Natural killer cell (primary cell): ENCODE data around the gene SMPD3. TPM values are rescaled to one million over a fixed set of nuclear protein-coding genes. Genes with fewer than 3 reads are reported as not detected.

Experiments used
- ATAC-seq, 3 donors: fragments of 150-1000 bp in 2 of 3; fragments of 200-7000 bp in 1 of 3; cut with Tn5 transposase; 1 replicate in 1 of 3; 2 replicates in 2 of 3; pipeline ENCODE4 v1.10.0; 2021; ENCODE audit warnings: mild to moderate bottlenecking in 2 of 3, moderate library complexity in 2 of 3
- DNase-seq, 2 donors: peaks; one replicate each; pipeline versions ENCODE4 v3.0.0 to v3.0.0-alpha.2; 2013 to 2021; ENCODE audit warnings: mixed read lengths in 1 of 2
- H3K27ac ChIP-seq: one replicate; pipeline ENCODE4 v1.5.1; 2013; ENCODE audit warnings: mild to moderate bottlenecking, low read length
- H3K27me3 ChIP-seq: one replicate; pipeline ENCODE4 v1.6.1; 2013; ENCODE audit warnings: low read length; ENCODE audit not compliant: control insufficient read depth, insufficient read depth
- H3K36me3 ChIP-seq: one replicate; pipeline ENCODE4 v1.6.1; 2013; ENCODE audit warnings: low read length; ENCODE audit not compliant: control insufficient read depth, insufficient read depth
- H3K4me1 ChIP-seq: one replicate; pipeline ENCODE4 v1.6.1; 2013; ENCODE audit warnings: low read length; ENCODE audit not compliant: control insufficient read depth, insufficient read depth
- H3K4me3 ChIP-seq: one replicate; pipeline ENCODE4 v1.5.1; 2013; ENCODE audit warnings: low read length
- H3K9me3 ChIP-seq: one replicate; pipeline ENCODE4 v1.6.1; 2013; ENCODE audit warnings: low read length; ENCODE audit not compliant: control insufficient read depth, insufficient read depth
- H3K27ac Mint-ChIP-seq, 2 donors: one replicate each; pipeline ENCODE4 v1.8.0; 2022; ENCODE audit warnings: mild to moderate bottlenecking in 2 of 2, mixed read lengths in 2 of 2, moderate library complexity in 1 of 2
- H3K27me3 Mint-ChIP-seq, 2 donors: one replicate each; pipeline ENCODE4 v1.8.0; 2022; ENCODE audit warnings: low read depth in 2 of 2, mixed read lengths in 2 of 2
- H3K36me3 Mint-ChIP-seq: one replicate; pipeline ENCODE4 v1.8.0; 2022; ENCODE audit warnings: mixed read lengths
- H3K4me1 Mint-ChIP-seq, 2 donors: one replicate each; pipeline ENCODE4 v1.8.0; 2022; ENCODE audit warnings: mixed read lengths in 2 of 2
- H3K4me3 Mint-ChIP-seq: one replicate; pipeline ENCODE4 v1.8.0; 2022; ENCODE audit warnings: mild to moderate bottlenecking, moderate library complexity, mixed read lengths
- H3K9me3 Mint-ChIP-seq, 2 donors: one replicate each; pipeline ENCODE4 v1.8.0; 2022; ENCODE audit warnings: mixed read lengths in 2 of 2
- CTCF ChIP-seq: fragments of 200-600 bp; IDR thresholded peaks from one replicate; pipeline ENCODE4 v1.8.0; 2022; ENCODE audit warnings: antibody characterized with exemption
- WGBS: methylation state at CpG from one replicate; pipeline ENCODE4 v1.1.7; 2013; ENCODE audit warnings: missing lambda C conversion rate; ENCODE audit not compliant: insufficient coverage; 5-methylcytosine and 5-hydroxymethylcytosine counted together
- intact Hi-C: fragments of 100-400 bp; cut with micrococcal nuclease; formaldehyde crosslinking; loops from one replicate; pipeline ENCODE4 v1.14.2; 2022
- total RNA-seq, 4 donors: library from RNA; stranded (reverse); fragments of 120-200 nt in 1 of 4; gene quantifications; one replicate each; pipeline versions ENCODE4 v1.2.3 to v1.2.4, GENCODE V29; 2013 to 2022

SMPD3 gene
- total RNA-seq, 3 donors from 2014 or later (not counting 1 experiment from before 2014, with no cell fraction given) = 2.4 to 13.3 (median 3.2) TPM

- no peaks in the 10 kb centered on the region for H3K27me3 ChIP-seq
- intact Hi-C loops = no loop called here
- WGBS = 94% methylated on average over 17 of the region's 17 CpGs
- peaks cover 20% of the 10 kb centered on the region for H3K4me1 ChIP-seq
- DNase-seq (no peak), ATAC-seq (no peak)
- no peak overlapping the region for H3K27ac Mint-ChIP-seq
- H3K9me3 ChIP-seq = no peaks in the 10 kb centered on the region
- no peak overlapping the region for H3K4me3 Mint-ChIP-seq
- H3K4me3 ChIP-seq = no peak overlapping the region
- H3K4me1 Mint-ChIP-seq = peaks cover 0 to 12% of the 10 kb centered on the region in 2 donors
- no peaks in the 10 kb centered on the region for H3K36me3 Mint-ChIP-seq
- no peaks in the 10 kb centered on the region for H3K9me3 Mint-ChIP-seq
- no peaks in the 10 kb centered on the region for H3K36me3 ChIP-seq
- TF ChIP-seq CTCF = no peak
- no peak overlapping the region for H3K27ac ChIP-seq
- H3K27me3 Mint-ChIP-seq = peaks cover 5 to 7% of the 10 kb centered on the region in 2 donors
Observed at GRCh38 chr16:68406458-68407152, 41.7 kb downstream of the SMPD3 start.

DNA sequence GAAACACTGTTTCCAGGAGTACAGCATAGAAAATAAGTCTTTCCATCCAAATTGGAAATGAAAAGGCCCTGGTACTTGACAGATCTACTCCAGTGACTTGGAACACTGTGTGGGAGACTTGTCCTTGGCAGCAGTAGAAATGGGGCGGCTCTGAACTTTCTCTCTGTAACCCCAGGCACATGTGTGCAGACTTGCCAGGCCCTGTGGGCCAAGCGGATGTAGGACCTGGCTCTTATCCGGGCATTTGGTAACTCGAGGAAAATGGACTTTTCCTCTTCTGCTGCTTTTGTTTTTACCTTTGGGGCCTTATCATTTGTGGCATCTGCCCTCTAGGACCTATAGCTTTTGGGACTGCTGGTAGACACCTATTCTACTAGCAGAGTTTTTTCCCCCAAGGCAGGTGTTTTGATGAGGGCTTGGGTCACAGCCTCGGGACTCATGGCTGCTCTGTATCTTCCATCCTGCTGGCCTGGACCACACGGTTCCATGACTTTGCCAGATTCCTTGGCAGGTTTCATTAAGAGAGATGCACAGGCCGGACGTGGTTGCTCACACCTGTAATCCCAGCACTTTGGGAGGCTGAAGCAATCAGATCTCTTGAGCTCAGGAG is 43.5 kb downstream of the SMPD3 start:
- Mint-ChIP-seq H3K9me3 (no peaks in the 10 kb centered on the region), H3K4me1 (peaks cover 0 to 2% of the 10 kb centered on the region in 2 donors), H3K27me3 (peaks cover 5 to 7% of the 10 kb centered on the region in 2 donors), H3K36me3 (no peaks in the 10 kb centered on the region), H3K4me3 (no peak overlapping the region), H3K27ac (no peak overlapping the region)
- Histone ChIP-seq H3K4me3 (no peak overlapping the region), H3K36me3 (no peaks in the 10 kb centered on the region), H3K4me1 (peaks cover 6% of the 10 kb centered on the region), H3K27me3 (no peaks in the 10 kb centered on the region), H3K9me3 (no peaks in the 10 kb centered on the region), H3K27ac (no peak overlapping the region)
- ATAC-seq = no peak
- TF ChIP-seq CTCF = no peak
- 79% methylated on average over 8 of the region's 8 CpGs for WGBS
- intact Hi-C loops = no loop called here
- no peak for DNase-seq

DNA sequence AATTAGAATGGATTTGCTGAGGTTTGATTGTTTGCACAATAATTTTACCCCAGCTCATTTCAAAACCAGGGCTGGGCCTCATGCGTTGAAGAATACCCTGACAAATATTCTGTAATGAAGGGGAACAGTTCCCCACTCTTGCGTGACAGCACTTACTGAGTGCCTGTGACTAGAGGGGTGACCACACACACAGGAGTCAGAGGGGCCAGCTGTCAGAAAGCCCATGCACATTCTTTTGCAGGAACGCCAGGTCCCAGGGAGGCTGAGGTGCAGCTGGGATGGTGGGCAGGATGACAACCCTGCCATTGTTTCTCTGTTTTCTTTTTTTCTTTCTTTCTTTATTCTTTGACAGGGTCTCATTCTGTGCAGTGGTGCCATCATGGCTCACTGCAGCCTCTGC is 44.6 kb downstream of the SMPD3 start:
- Mint-ChIP-seq H3K27ac (no peak overlapping the region), H3K27me3 (peaks cover 5 to 7% of the 10 kb centered on the region in 2 donors), H3K4me3 (no peak overlapping the region), H3K4me1 (no peaks in the 10 kb centered on the region), H3K9me3 (no peaks in the 10 kb centered on the region), H3K36me3 (no peaks in the 10 kb centered on the region)
- 83% methylated on average over 3 of the region's 3 CpGs for WGBS
- intact Hi-C loops = loop anchor here (2.0 kb wide), 1 partner anchor 17 kb away; no protein-coding TSS in a partner anchor
- no peaks in the 10 kb centered on the region for H3K9me3 ChIP-seq
- no peaks in the 10 kb centered on the region for H3K4me1 ChIP-seq
- H3K27ac ChIP-seq = no peak overlapping the region
- H3K27me3 ChIP-seq = no peaks in the 10 kb centered on the region
- no peaks in the 10 kb centered on the region for H3K36me3 ChIP-seq
- no peak overlapping the region for H3K4me3 ChIP-seq
- TF ChIP-seq CTCF = no peak
- ATAC-seq (no peak), DNase-seq (no peak)
